HG02798 (cell line): ENCODE measurements around the gene TSSK2.

ENCODE experiments used
- ATAC-seq: cut with Tn5 transposase; IDR thresholded peaks from one replicate; pipeline ENCODE4 v1.9.1; 2021; ENCODE audit warnings: mild to moderate bottlenecking; ENCODE audit not compliant: unreplicated experiment, poor library complexity

The TSSK2 gene

GRCh38 chr22:19178657-19179496 is 47.8 kb downstream of the TSSK2 start, which contains the start of gene SLC25A1:
Gene SLC25A1 (minus strand): TSS chr22:19178736. CDS start chr22:19178673, 63 bp downstream.
- peak; percentile 78 for ATAC-seq

GRCh38 chr22:19179497-19180048 is 48.5 kb downstream of the TSSK2 start:
- ATAC-seq = peak; percentile 26

GRCh38 chr22:19180234-19180633 is 49.1 kb downstream of the TSSK2 start:
- no peak for ATAC-seq

- no peak for ATAC-seq
Observed at GRCh38 chr22:19180740-19181410, 49.8 kb downstream of the TSSK2 start.

DNA sequence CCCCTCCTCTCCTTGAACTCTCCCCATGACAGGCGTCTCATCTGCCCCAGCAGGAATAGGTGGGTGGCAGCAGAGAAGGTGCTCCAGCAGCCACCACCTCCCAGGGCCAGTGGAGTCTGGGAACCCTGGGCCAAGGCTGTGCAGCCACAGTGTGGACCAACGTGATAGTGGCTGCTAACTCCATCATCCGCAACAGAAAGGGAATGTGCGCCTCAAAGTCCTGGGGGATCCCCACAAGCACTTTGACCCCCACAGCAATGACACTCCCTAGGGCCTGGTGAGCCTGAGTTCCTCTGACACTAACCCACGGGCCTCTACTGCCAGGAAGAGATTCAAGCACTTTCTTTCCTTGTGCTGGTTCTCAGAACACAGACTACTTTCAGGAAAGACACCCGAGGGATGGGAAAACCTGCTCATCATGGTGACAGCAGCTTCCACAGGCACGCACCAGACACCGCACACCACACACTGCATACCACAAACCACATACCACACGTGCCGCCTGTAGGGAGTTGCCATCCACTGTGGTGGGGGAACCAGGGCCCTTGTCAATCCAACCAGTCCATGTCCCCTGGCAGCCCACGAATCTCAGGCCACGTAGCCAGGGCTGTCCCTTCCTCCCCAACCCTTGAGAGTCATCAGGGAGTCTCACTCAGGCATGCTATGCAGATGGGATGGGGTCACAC is 50.8 kb downstream of the TSSK2 start:
- no peak for ATAC-seq
